Astrocyte (in vitro differentiated cells and primary cell): ENCODE measurements around the gene FADS6. TPM values are rescaled to one million over a fixed set of nuclear protein-coding genes. Genes with fewer than 3 reads are reported as not detected.

ENCODE experiments used
- DNase-seq: peaks from one replicate; pipeline ENCODE4 v3.0.0-alpha.2; 2010; ENCODE audit warnings: low read depth
- FAIRE-seq: peaks from 2 replicates; lab custom pipeline; 2011; peaks lifted over from hg19 to GRCh38; lab: Jason Lieb, UNC
- H2AFZ ChIP-seq: 2 replicates; pipeline ENCODE4 v1.6.0; 2012; ENCODE audit warnings: low read depth, low read length, inconsistent platforms
- H3K27ac ChIP-seq: 2 replicates; pipeline ENCODE4 v1.5.1; 2011; ENCODE audit warnings: low read depth, low read length, inconsistent platforms
- H3K27me3 ChIP-seq: 2 replicates; pipeline ENCODE4 v1.6.0; 2011; ENCODE audit warnings: low read length, inconsistent platforms; ENCODE audit not compliant: insufficient read depth
- H3K36me3 ChIP-seq: 2 replicates; pipeline ENCODE4 v1.5.1; 2011; ENCODE audit warnings: low read length, inconsistent platforms; ENCODE audit not compliant: insufficient read depth
- H3K4me1 ChIP-seq: 2 replicates; pipeline ENCODE4 v1.5.1; 2011; ENCODE audit warnings: low read length, inconsistent platforms; ENCODE audit not compliant: insufficient read depth
- H3K4me2 ChIP-seq: 2 replicates; pipeline ENCODE4 v1.6.0; 2012; ENCODE audit warnings: low read length, inconsistent platforms
- H3K4me3 ChIP-seq: 2 replicates; pipeline ENCODE4 v1.5.1; 2011; ENCODE audit warnings: low read depth, mild to moderate bottlenecking, low read length, inconsistent platforms; ENCODE audit not compliant: insufficient read depth
- H3K79me2 ChIP-seq: 2 replicates; pipeline ENCODE4 v1.6.0; 2012; ENCODE audit warnings: mild to moderate bottlenecking, low read length, inconsistent platforms; ENCODE audit not compliant: insufficient read depth
- H3K9ac ChIP-seq: 2 replicates; pipeline ENCODE4 v1.6.0; 2012; ENCODE audit warnings: mild to moderate bottlenecking, low read length, inconsistent platforms
- H3K9me3 ChIP-seq: 2 replicates; pipeline ENCODE4 v1.5.1; 2012; ENCODE audit warnings: low read depth, mild to moderate bottlenecking, low read length, inconsistent platforms; ENCODE audit not compliant: insufficient read depth
- H4K20me1 ChIP-seq: 2 replicates; pipeline ENCODE4 v1.6.0; 2012; ENCODE audit warnings: low read length, inconsistent platforms; ENCODE audit not compliant: insufficient read depth
- H3K27ac Mint-ChIP-seq: one replicate; pipeline ENCODE4 v1.8.0; 2021; ENCODE audit warnings: mild to moderate bottlenecking, mixed read lengths; ENCODE audit not compliant: unreplicated experiment
- H3K27me3 Mint-ChIP-seq: one replicate; pipeline ENCODE4 v1.8.0; 2021; ENCODE audit warnings: low read depth, mixed read lengths; ENCODE audit not compliant: unreplicated experiment
- H3K36me3 Mint-ChIP-seq: one replicate; pipeline ENCODE4 v1.8.0; 2021; ENCODE audit warnings: low read depth, mixed read lengths; ENCODE audit not compliant: unreplicated experiment
- H3K4me1 Mint-ChIP-seq: one replicate; pipeline ENCODE4 v1.8.0; 2021; ENCODE audit warnings: low read depth, mixed read lengths; ENCODE audit not compliant: unreplicated experiment
- H3K4me3 Mint-ChIP-seq: one replicate; pipeline ENCODE4 v1.8.0; 2021; ENCODE audit warnings: mild to moderate bottlenecking, moderate library complexity, mixed read lengths; ENCODE audit not compliant: unreplicated experiment
- H3K9me3 Mint-ChIP-seq: one replicate; pipeline ENCODE4 v1.8.0; 2021; ENCODE audit warnings: mild to moderate bottlenecking, mixed read lengths; ENCODE audit not compliant: unreplicated experiment
- EZH2 ChIP-seq: IDR thresholded peaks from 2 replicates; pipeline ENCODE4 v1.6.1; 2012; ENCODE audit warnings: mild to moderate bottlenecking, low read length, inconsistent platforms; ENCODE audit not compliant: insufficient read depth
- total RNA-seq: library from RNA; stranded (reverse); gene quantifications from 2 replicates; pipeline ENCODE4 v1.2.1, GENCODE V29; 2021
- TF ChIP-seq, protein P1 (sequence below): IDR thresholded peaks from 2 replicates; pipeline ENCODE4 v1.5.1; 2011; ENCODE audit warnings: low read depth, mild to moderate bottlenecking, inconsistent platforms, low read length, moderate library complexity; ENCODE audit not compliant: insufficient read depth

Gene FADS6
- total RNA-seq, 1 donor from 2014 or later = not detected

DNA sequence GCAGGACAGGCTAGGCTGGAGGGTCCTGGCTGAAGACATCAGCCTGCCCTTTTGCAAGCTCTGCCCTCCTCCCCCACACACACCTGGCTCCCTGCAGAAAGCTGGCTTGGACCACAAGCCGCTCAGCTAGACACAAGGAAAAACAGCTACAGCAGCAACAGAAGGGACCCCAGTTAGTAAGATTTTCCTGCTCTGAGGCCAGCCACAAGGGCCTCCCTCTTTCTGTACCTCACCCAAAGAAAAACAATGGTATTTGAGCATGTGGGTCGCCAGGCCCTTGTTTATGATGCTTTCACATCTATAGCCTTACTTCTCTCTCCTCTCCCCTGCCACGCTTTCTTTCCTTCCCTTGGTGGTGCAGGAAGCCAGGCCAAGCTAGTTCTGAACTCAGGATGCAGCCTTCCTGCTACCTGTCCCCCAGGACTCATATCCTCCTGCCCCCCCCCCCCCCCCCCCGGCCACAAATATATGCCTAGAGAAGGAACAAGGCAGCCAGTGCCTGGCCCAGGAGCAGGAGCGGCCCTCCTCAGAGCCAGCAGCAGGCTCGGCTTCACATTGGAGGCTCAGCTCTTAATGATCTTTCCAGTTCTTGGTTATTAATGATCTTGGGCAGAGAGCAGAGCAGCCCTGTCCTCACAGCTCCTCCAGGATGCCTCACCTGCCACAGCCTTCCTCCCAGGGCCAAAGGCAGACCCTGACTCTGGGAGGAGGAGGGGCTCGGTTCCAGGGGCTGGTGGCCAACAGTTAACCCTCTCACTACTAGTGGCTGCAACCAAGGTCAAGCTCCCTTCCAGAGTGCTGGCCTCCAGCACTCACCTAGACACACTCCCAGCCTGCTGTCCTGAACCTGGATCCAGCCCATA lies 53.2 kb downstream of the FADS6 start:
- H3K27ac Mint-ChIP-seq = peak overlapping the region; percentile 58
- H3K27ac ChIP-seq = no peak overlapping the region
- FAIRE-seq = no peak

DNA sequence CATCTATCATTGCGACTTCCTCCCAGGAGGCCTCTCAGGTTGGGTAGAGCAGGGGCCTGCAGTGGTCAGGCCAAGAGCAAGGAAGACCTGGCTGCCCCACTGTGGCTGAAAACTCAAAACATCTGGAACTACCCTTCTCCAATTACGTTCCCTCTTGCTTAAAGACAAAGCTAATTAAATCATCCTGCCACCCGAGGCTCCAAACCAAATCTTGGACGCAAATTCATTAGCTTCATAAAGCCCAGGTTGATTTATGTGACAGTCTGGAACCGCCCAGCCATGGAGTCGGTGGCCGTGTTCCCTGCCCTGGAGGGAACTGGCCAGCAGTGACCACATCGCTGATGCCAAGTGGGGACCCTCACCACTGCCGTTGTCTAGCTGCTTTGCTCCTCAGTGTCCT lies 55.2 kb downstream of the FADS6 start:
- Mint-ChIP-seq H3K4me1 (peaks cover 19% of the 10 kb centered on the region), H3K27me3 (peaks cover 3% of the 10 kb centered on the region), H3K36me3 (peaks cover 8% of the 10 kb centered on the region), H3K27ac (peak overlapping the region; percentile 34), H3K4me3 (no peak overlapping the region), H3K9me3 (no peaks in the 10 kb centered on the region)
- Histone ChIP-seq H3K4me1 (peaks cover 19% of the 10 kb centered on the region), H3K9ac (no peak overlapping the region), H3K79me2 (no peaks in the 10 kb centered on the region), H3K4me3 (no peak overlapping the region), H3K27ac (no peak overlapping the region), H3K27me3 (no peaks in the 10 kb centered on the region), H3K4me2 (no peak overlapping the region), H3K36me3 (no peaks in the 10 kb centered on the region), H4K20me1 (peaks cover 9% of the 10 kb centered on the region), H3K9me3 (no peaks in the 10 kb centered on the region), H2AFZ (no peak overlapping the region)
- TF ChIP-seq, protein P1, sequence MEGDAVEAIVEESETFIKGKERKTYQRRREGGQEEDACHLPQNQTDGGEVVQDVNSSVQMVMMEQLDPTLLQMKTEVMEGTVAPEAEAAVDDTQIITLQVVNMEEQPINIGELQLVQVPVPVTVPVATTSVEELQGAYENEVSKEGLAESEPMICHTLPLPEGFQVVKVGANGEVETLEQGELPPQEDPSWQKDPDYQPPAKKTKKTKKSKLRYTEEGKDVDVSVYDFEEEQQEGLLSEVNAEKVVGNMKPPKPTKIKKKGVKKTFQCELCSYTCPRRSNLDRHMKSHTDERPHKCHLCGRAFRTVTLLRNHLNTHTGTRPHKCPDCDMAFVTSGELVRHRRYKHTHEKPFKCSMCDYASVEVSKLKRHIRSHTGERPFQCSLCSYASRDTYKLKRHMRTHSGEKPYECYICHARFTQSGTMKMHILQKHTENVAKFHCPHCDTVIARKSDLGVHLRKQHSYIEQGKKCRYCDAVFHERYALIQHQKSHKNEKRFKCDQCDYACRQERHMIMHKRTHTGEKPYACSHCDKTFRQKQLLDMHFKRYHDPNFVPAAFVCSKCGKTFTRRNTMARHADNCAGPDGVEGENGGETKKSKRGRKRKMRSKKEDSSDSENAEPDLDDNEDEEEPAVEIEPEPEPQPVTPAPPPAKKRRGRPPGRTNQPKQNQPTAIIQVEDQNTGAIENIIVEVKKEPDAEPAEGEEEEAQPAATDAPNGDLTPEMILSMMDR = no peak
- TF ChIP-seq EZH2 = no peak
- DNase-seq (no peak), FAIRE-seq (no peak)

More for the DNA sequence above, 53.2 kb downstream of the FADS6 start:
- H3K9ac ChIP-seq = no peak overlapping the region
- TF ChIP-seq, protein P1 = no peak
- TF ChIP-seq EZH2 = no peak
- H3K9me3 ChIP-seq = no peaks in the 10 kb centered on the region
- no peaks in the 10 kb centered on the region for H3K9me3 Mint-ChIP-seq
- H3K4me3 ChIP-seq = no peak overlapping the region
- H3K4me1 ChIP-seq = peaks cover 14% of the 10 kb centered on the region
- DNase-seq = no peak
- no peak overlapping the region for H2AFZ ChIP-seq
- peaks cover 3% of the 10 kb centered on the region for H3K27me3 ChIP-seq
- no peaks in the 10 kb centered on the region for H4K20me1 ChIP-seq
- H3K27me3 Mint-ChIP-seq = peaks cover 15% of the 10 kb centered on the region
- peaks cover 10% of the 10 kb centered on the region for H3K4me1 Mint-ChIP-seq
- H3K4me3 Mint-ChIP-seq = no peak overlapping the region
- no peak overlapping the region for H3K4me2 ChIP-seq
- H3K36me3 ChIP-seq = no peaks in the 10 kb centered on the region
- H3K36me3 Mint-ChIP-seq = peaks cover 8% of the 10 kb centered on the region
- H3K79me2 ChIP-seq = no peaks in the 10 kb centered on the region
